HEK293 (cell line): Measurements from ENCODE around the gene FKBP4.

Experiments used
- CTCF ChIA-PET: fragments of 350-600 bp; formaldehyde crosslinking; extraction: SDS; loops from one replicate; lab custom pipeline; 2021; ENCODE audit warnings: antibody characterized with exemption; lab: Yijun Ruan, JAX
- POLR2A ChIA-PET: fragments of 300-600 bp; formaldehyde crosslinking; extraction: SDS; loops from one replicate; lab custom pipeline; 2020; ENCODE audit warnings: antibody characterized with exemption, inconsistent platforms; lab: Yijun Ruan, JAX
- H3K27ac ChIP-seq: fragments of 200-500 bp; sonication (Bioruptor generic); 2 replicates; pipeline ENCODE4 v1.5.1; 2014; ENCODE audit warnings: low read depth, low read length, control low read depth, inconsistent platforms; ENCODE audit errors: extremely low read depth
- H3K36me3 ChIP-seq, 2 experiments: fragments of 200-500 bp in 1 of 2; sonication (Bioruptor generic) in 1 of 2; 1 replicate in 1 of 2; 2 replicates in 1 of 2; pipeline ENCODE4 v1.5.1; 2014 to 2017; ENCODE audit warnings: inconsistent platforms in 2 of 2, low read length in 2 of 2; ENCODE audit not compliant: control insufficient read depth in 2 of 2, insufficient read depth in 1 of 2
- H3K4me1 ChIP-seq: fragments of 200-500 bp; sonication (Bioruptor generic); 2 replicates; pipeline ENCODE4 v1.5.1; 2014; ENCODE audit warnings: mild to moderate bottlenecking, low read length, inconsistent platforms; ENCODE audit not compliant: control insufficient read depth, insufficient read depth
- H3K4me3 ChIP-seq: 2 replicates; pipeline ENCODE4 v1.5.1; 2011; ENCODE audit warnings: low read depth, mild to moderate bottlenecking, control low read depth, low read length, moderate library complexity
- H3K9me3 ChIP-seq: fragments of 200-500 bp; sonication (Bioruptor generic); 2 replicates; pipeline ENCODE4 v1.5.1; 2014; ENCODE audit warnings: low read depth, low read length, inconsistent platforms; ENCODE audit not compliant: control insufficient read depth, insufficient read depth
- FEZF1 ChIP-seq: fragments of 450-650 bp; formaldehyde crosslinking; IDR thresholded peaks from 2 replicates; pipeline ENCODE4 v1.5.1; 2016; ENCODE audit warnings: missing biosample characterization, missing genetic modification characterization
- GLIS2 ChIP-seq: fragments of 450-650 bp; formaldehyde crosslinking; IDR thresholded peaks from 2 replicates; pipeline ENCODE4 v1.5.1; 2016; ENCODE audit warnings: missing biosample characterization, missing genetic modification characterization
- HOXC10 ChIP-seq: sonication (generic); formaldehyde crosslinking; IDR thresholded peaks from 2 replicates; pipeline ENCODE4 v1.8.1; 2023; ENCODE audit warnings: mild to moderate bottlenecking, missing genetic modification reagents
- MZF1 ChIP-seq: fragments of 450-650 bp; formaldehyde crosslinking; IDR thresholded peaks from 2 replicates; pipeline ENCODE4 v1.5.1; 2017; ENCODE audit warnings: missing biosample characterization, missing genetic modification characterization, borderline replicate concordance
- SP2 ChIP-seq: fragments of 450-650 bp; formaldehyde crosslinking; IDR thresholded peaks from 2 replicates; pipeline ENCODE4 v1.5.1; 2016; ENCODE audit warnings: missing biosample characterization, missing genetic modification characterization
- TRIM28 ChIP-seq: IDR thresholded peaks from 2 replicates; pipeline ENCODE4 v1.6.1; 2011; ENCODE audit warnings: low read length, control low read depth, borderline replicate concordance
- YY2 ChIP-seq: fragments of 450-650 bp; formaldehyde crosslinking; IDR thresholded peaks from 2 replicates; pipeline ENCODE4 v1.5.1; 2016; ENCODE audit warnings: missing biosample characterization, missing genetic modification characterization
- ZNF121 ChIP-seq: fragments of 450-650 bp; formaldehyde crosslinking; IDR thresholded peaks from 2 replicates; pipeline ENCODE4 v1.5.1; 2016; ENCODE audit warnings: missing biosample characterization, missing genetic modification characterization
- ZNF138 ChIP-seq: fragments of 450-650 bp; formaldehyde crosslinking; IDR thresholded peaks from 2 replicates; pipeline ENCODE4 v1.5.1; 2016; ENCODE audit warnings: missing biosample characterization, missing genetic modification characterization, borderline replicate concordance
- ZNF148 ChIP-seq: fragments of 450-650 bp; formaldehyde crosslinking; IDR thresholded peaks from 2 replicates; pipeline ENCODE4 v1.5.0; 2017; ENCODE audit warnings: missing biosample characterization, missing genetic modification characterization, borderline replicate concordance
- ZNF155 ChIP-seq: fragments of 450-650 bp; formaldehyde crosslinking; IDR thresholded peaks from 2 replicates; pipeline ENCODE4 v1.5.1; 2016; ENCODE audit warnings: missing biosample characterization, missing genetic modification characterization
- ZNF184 ChIP-seq: fragments of 450-650 bp; IDR thresholded peaks from 2 replicates; pipeline ENCODE4 v1.5.1; 2018; ENCODE audit warnings: missing biosample characterization, mild to moderate bottlenecking, missing genetic modification characterization
- ZNF223 ChIP-seq: fragments of 450-650 bp; formaldehyde crosslinking; IDR thresholded peaks from 2 replicates; pipeline ENCODE4 v1.5.1; 2016; ENCODE audit warnings: missing biosample characterization, missing genetic modification characterization
- ZNF311 ChIP-seq: fragments of 450-650 bp; formaldehyde crosslinking; IDR thresholded peaks from 2 replicates; pipeline ENCODE4 v1.5.1; 2017; ENCODE audit warnings: missing biosample characterization, missing genetic modification characterization, borderline replicate concordance
- ZNF394 ChIP-seq: fragments of 450-650 bp; formaldehyde crosslinking; IDR thresholded peaks from 2 replicates; pipeline ENCODE4 v1.5.1; 2016; ENCODE audit warnings: missing biosample characterization, missing genetic modification characterization, mild to moderate bottlenecking, moderate library complexity, borderline replicate concordance
- ZNF426 ChIP-seq: fragments of 450-650 bp; formaldehyde crosslinking; IDR thresholded peaks from 2 replicates; pipeline ENCODE4 v1.5.1; 2017; ENCODE audit warnings: missing biosample characterization, missing genetic modification characterization, mild to moderate bottlenecking, inconsistent platforms, moderate library complexity
- ZNF521 ChIP-seq: fragments of 450-650 bp; formaldehyde crosslinking; IDR thresholded peaks from 2 replicates; pipeline ENCODE4 v1.5.1; 2017; ENCODE audit warnings: missing biosample characterization, mild to moderate bottlenecking, missing genetic modification characterization
- ZNF571 ChIP-seq: fragments of 450-650 bp; formaldehyde crosslinking; IDR thresholded peaks from 2 replicates; pipeline ENCODE4 v1.5.0; 2017; ENCODE audit warnings: missing biosample characterization, missing genetic modification characterization
- ZNF596 ChIP-seq: fragments of 450-650 bp; IDR thresholded peaks from 2 replicates; pipeline ENCODE4 v1.5.0; 2018; ENCODE audit warnings: missing biosample characterization, mild to moderate bottlenecking, missing genetic modification characterization, moderate library complexity
- ZNF600 ChIP-seq: fragments of 450-650 bp; formaldehyde crosslinking; IDR thresholded peaks from 2 replicates; pipeline ENCODE4 v1.5.1; 2016; ENCODE audit warnings: missing biosample characterization, missing genetic modification characterization
- ZNF645 ChIP-seq: fragments of 450-650 bp; formaldehyde crosslinking; IDR thresholded peaks from 2 replicates; pipeline ENCODE4; 2016; ENCODE audit warnings: missing biosample characterization, missing genetic modification characterization
- ZNF660 ChIP-seq: fragments of 450-650 bp; IDR thresholded peaks from 2 replicates; pipeline ENCODE4 v1.5.1; 2018; ENCODE audit warnings: missing biosample characterization, mild to moderate bottlenecking, missing genetic modification characterization
- ZNF670 ChIP-seq: fragments of 450-650 bp; formaldehyde crosslinking; IDR thresholded peaks from 2 replicates; pipeline ENCODE4 v1.5.1; 2016; ENCODE audit warnings: missing biosample characterization, missing genetic modification characterization, low read depth
- TF ChIP-seq, protein P1 (sequence below): fragments of 450-650 bp; formaldehyde crosslinking; IDR thresholded peaks from 2 replicates; pipeline ENCODE4 v1.5.1; 2016; ENCODE audit warnings: missing biosample characterization, missing genetic modification characterization
- TF ChIP-seq, protein P2 (sequence below): fragments of 450-650 bp; formaldehyde crosslinking; IDR thresholded peaks from 2 replicates; pipeline ENCODE4 v1.5.1; 2016; ENCODE audit warnings: missing biosample characterization, missing genetic modification characterization
- TF ChIP-seq, protein P3 (sequence below): fragments of 450-650 bp; formaldehyde crosslinking; IDR thresholded peaks from 2 replicates; pipeline ENCODE4 v1.5.1; 2016; ENCODE audit warnings: missing biosample characterization, missing genetic modification characterization
- TF ChIP-seq, protein P4 (sequence below): fragments of 450-650 bp; formaldehyde crosslinking; IDR thresholded peaks from 2 replicates; pipeline ENCODE4 v1.5.1; 2016; ENCODE audit warnings: missing biosample characterization, missing genetic modification characterization

The FKBP4 gene

GRCh38 chr12:2806700-2807099 is 11.9 kb downstream of the FKBP4 start:
- Histone ChIP-seq H3K4me3 (no peak overlapping the region), H3K4me1 (no peaks in the 10 kb centered on the region), H3K36me3 (peaks cover 29 to 60% of the 10 kb centered on the region in 2 experiments), H3K27ac (no peak overlapping the region), H3K9me3 (no peaks in the 10 kb centered on the region)
- POLR2A ChIA-PET: interaction anchor here (0.5 to 0.7 kb wide), 3 partner anchors 10 to 12 kb away, joined by 3 to 4 read pairs (median 3); partner anchors contain the start of gene FKBP4
- TF ChIP-seq HOXC10 (CRISPR knock-in tag) (no peak), ZNF571 (tag by site-specific recombination) (no peak), ZNF121 (tag by site-specific recombination) (peak; percentile 73), ZNF670 (tag by site-specific recombination) (no peak), MZF1 (tag by site-specific recombination) (no peak), ZNF311 (tag by site-specific recombination) (no peak), TRIM28 (no peak), YY2 (tag by site-specific recombination) (no peak), ZNF148 (no peak), ZNF394 (peak; percentile 39; the same call in 1 of the 2 replicates), ZNF223 (tag by site-specific recombination) (no peak), GLIS2 (no peak), SP2 (tag by site-specific recombination) (no peak), ZNF426 (tag by site-specific recombination) (no peak), ZNF596 (no peak), ZNF521 (tag by site-specific recombination) (no peak), ZNF155 (tag by site-specific recombination) (no peak), ZNF600 (tag by site-specific recombination) (peak; percentile 15; the same call in 1 of the 2 replicates), FEZF1 (no peak), ZNF184 (tag by site-specific recombination) (no peak), ZNF645 (no peak), ZNF660 (tag by site-specific recombination) (no peak), ZNF138 (no peak)
- TF ChIP-seq, protein P1, sequence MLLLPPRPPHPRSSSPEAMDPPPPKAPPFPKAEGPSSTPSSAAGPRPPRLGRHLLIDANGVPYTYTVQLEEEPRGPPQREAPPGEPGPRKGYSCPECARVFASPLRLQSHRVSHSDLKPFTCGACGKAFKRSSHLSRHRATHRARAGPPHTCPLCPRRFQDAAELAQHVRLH (tag by site-specific recombination): 0 out of 2 replicates have a peak, but pooled peaks have one; percentile 39
- TF ChIP-seq, protein P2, sequence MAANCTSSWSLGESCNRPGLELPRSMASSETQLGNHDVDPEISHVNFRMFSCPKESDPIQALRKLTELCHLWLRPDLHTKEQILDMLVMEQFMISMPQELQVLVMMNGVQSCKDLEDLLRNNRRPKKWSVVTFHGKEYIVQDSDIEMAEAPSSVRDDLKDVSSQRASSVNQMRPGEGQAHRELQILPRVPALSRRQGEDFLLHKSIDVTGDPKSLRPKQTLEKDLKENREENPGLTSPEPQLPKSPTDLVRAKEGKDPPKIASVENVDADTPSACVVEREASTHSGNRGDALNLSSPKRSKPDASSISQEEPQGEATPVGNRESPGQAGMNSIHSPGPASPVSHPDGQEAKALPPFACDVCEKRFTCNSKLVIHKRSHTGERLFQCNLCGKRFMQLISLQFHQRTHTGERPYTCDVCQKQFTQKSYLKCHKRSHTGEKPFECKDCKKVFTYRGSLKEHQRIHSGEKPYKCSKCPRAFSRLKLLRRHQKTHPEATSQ (tag by site-specific recombination): 0 out of 2 replicates have a peak, but pooled peaks have one; percentile 52
- TF ChIP-seq, protein P3, sequence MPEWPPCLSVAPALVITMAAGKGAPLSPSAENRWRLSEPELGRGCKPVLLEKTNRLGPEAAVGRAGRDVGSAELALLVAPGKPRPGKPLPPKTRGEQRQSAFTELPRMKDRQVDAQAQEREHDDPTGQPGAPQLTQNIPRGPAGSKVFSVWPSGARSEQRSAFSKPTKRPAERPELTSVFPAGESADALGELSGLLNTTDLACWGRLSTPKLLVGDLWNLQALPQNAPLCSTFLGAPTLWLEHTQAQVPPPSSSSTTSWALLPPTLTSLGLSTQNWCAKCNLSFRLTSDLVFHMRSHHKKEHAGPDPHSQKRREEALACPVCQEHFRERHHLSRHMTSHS (tag by site-specific recombination): no peak
- TF ChIP-seq, protein P4, sequence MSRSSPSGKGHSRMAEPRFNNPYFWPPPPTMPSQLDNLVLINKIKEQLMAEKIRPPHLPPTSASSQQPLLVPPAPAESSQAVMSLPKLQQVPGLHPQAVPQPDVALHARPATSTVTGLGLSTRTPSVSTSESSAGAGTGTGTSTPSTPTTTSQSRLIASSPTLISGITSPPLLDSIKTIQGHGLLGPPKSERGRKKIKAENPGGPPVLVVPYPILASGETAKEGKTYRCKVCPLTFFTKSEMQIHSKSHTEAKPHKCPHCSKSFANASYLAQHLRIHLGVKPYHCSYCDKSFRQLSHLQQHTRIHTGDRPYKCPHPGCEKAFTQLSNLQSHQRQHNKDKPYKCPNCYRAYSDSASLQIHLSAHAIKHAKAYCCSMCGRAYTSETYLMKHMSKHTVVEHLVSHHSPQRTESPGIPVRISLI: peak; percentile 71; the same call in 1 of the 2 replicates
- CTCF ChIA-PET: interaction anchor here (1.8 kb wide), 1 partner anchor 11 kb away, joined by 8 read pairs; no protein-coding TSS in a partner anchor
